Activated naive CD4-positive, alpha-beta T cell treated with anti-CD3 and anti-CD28 coated beads, Interleukin-2, amount 50 U/mL, for 24 hours (primary cell): Measurements from ENCODE around the gene MKLN1.
A peak's percentile ranks its signal among the peaks of the same experiment; 100 is the strongest.
"Not testable (repeated sequence)": the region's sequence is repeated elsewhere in the genome, so short reads cannot be mapped to it uniquely, and the experiment has no call there.

Experiments used
- H3K27ac Mint-ChIP-seq: one replicate; pipeline ENCODE4 v1.8.0; 2021; ENCODE audit warnings: mild to moderate bottlenecking, mixed read lengths
- H3K27me3 Mint-ChIP-seq: one replicate; pipeline ENCODE4 v1.8.0; 2021; ENCODE audit warnings: mixed read lengths
- H3K36me3 Mint-ChIP-seq: one replicate; pipeline ENCODE4 v1.8.0; 2021; ENCODE audit warnings: mixed read lengths
- H3K4me1 Mint-ChIP-seq: one replicate; pipeline ENCODE4 v1.8.0; 2021; ENCODE audit warnings: mixed read lengths
- H3K4me3 Mint-ChIP-seq: one replicate; pipeline ENCODE4 v1.8.0; 2021; ENCODE audit warnings: mild to moderate bottlenecking, mixed read lengths
- H3K9me3 Mint-ChIP-seq: one replicate; pipeline ENCODE4 v1.8.0; 2021; ENCODE audit warnings: mixed read lengths

MKLN1 gene

GRCh38 chr7:131329176-131329570, 1.5 kb downstream of the MKLN1 start:
- peak overlapping the region; percentile 92 for H3K4me3 Mint-ChIP-seq
- H3K27me3 Mint-ChIP-seq: no peaks in the 10 kb centered on the region
- peaks cover 69% of the 10 kb centered on the region for H3K4me1 Mint-ChIP-seq
- peak overlapping the region; percentile 76 for H3K27ac Mint-ChIP-seq
- no peaks in the 10 kb centered on the region for H3K9me3 Mint-ChIP-seq
- peaks cover 11% of the 10 kb centered on the region for H3K36me3 Mint-ChIP-seq

DNA sequence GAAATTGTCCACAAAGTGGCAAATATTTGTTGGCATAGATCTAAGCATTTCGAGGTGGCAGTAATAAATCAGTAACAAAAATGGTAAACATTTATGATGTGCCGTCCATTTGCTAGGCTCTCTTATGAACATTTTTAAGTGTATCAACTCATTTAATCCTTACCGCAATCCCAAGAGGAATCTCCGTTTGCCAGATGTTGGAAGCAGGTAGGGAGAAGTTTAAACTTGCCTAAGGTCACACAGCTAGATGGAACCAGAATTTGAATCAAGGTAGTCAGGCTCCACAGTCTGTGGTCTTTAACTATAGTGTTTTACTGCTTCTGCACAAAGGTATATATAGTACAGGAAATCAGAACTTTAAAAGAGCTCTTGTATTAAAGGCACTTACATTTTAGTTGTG, 2.6 kb downstream of the MKLN1 start:
- peaks cover 67% of the 10 kb centered on the region for H3K4me1 Mint-ChIP-seq
- H3K27me3 Mint-ChIP-seq: no peaks in the 10 kb centered on the region
- peak overlapping the region; percentile 62 for H3K27ac Mint-ChIP-seq
- peaks cover 13% of the 10 kb centered on the region for H3K36me3 Mint-ChIP-seq
- H3K4me3 Mint-ChIP-seq: peak overlapping the region; percentile 92
- H3K9me3 Mint-ChIP-seq: no peaks in the 10 kb centered on the region

DNA sequence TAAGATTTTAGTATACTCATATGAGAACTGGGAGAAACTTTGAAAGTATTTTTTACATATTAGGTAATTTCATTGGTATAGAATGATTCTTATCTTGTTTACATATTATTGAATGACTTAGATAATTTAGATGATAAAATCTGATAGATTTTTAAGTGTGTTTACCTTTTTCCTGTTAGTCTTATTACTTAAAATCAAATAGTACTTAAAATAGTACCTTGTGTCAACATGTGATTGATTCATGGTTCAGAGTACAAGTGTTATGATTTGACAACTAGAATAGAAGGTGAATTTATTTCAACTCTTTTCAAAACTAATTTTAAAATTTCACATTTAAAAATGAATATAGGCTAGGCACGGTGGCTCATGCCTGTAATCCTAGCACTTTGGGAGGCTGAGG, 4.1 kb downstream of the MKLN1 start:
- no peaks in the 10 kb centered on the region for H3K27me3 Mint-ChIP-seq
- H3K4me1 Mint-ChIP-seq: peaks cover 64% of the 10 kb centered on the region
- H3K9me3 Mint-ChIP-seq: no peaks in the 10 kb centered on the region
- peak overlapping the region; percentile 51 for H3K4me3 Mint-ChIP-seq
- H3K36me3 Mint-ChIP-seq: peaks cover 23% of the 10 kb centered on the region
- no peak overlapping the region for H3K27ac Mint-ChIP-seq

DNA sequence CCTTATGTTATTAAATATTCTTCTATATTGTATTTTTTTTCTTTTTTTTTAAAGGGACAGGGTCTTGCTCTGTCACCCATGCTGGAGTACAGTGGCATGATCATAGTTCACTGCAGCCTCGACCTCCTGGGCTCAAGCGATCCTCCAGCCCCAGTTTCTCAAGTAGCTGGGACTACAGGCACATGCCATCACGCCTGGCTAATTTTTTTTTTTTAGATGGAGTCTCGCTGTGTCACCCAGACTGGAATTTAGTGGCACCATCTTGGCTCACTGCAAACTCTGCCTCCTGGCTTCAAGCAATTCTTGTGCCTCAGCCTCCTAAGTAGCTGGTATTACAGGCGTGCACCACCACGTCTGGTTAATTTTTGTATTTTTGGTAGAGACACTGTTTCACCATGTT, 5.1 kb downstream of the MKLN1 start:
- not testable (repeated sequence) for H3K27me3 Mint-ChIP-seq, H3K9me3 Mint-ChIP-seq, H3K4me3 Mint-ChIP-seq, H3K27ac Mint-ChIP-seq
- peaks cover 68% of the 10 kb centered on the region for H3K4me1 Mint-ChIP-seq
- peaks cover 27% of the 10 kb centered on the region for H3K36me3 Mint-ChIP-seq

DNA sequence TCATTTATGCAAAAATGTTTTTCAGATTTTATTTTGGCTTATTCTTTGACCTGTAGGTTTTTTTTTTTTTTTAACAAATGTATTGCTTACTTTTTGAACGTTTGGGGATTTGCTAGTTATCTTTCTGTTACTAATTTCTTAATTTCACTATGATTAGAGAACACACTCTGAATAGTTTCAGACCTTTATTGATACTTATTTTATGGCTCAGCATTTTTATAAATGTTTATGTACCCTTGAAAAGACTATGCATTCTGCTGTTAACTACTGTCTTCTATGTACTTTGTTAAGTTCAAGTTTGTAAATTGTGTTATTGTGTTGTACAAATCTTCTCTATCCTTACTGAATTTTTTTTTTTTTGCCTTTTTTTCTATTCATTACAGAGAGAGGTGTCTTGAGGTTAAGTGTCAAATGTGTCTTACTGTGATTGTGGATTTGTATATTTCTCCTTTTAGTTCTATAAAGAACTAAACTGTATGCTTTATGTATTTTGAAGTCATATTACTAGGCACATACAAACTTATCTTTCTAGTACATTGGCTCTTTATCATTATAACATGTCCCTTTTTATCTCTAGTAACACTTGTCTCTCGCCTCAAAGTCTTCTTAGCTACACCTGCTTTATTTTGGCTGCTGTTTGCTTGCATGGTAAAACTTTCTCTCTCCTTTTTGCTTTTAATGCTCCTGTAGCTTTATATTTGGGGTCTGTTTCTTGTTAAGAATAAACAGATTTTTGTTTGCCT, 8.1 kb downstream of the MKLN1 start:
- Mint-ChIP-seq H3K4me3 (no peak overlapping the region), H3K27ac (no peak overlapping the region), H3K27me3 (no peaks in the 10 kb centered on the region), H3K9me3 (no peaks in the 10 kb centered on the region), H3K4me1 (peaks cover 71% of the 10 kb centered on the region), H3K36me3 (peaks cover 32% of the 10 kb centered on the region)

GRCh38 chr7:131336956-131337355, 9.3 kb downstream of the MKLN1 start:
- H3K36me3 Mint-ChIP-seq: peaks cover 32% of the 10 kb centered on the region
- H3K27ac Mint-ChIP-seq: peak overlapping the region; percentile 47
- H3K4me3 Mint-ChIP-seq: no peak overlapping the region
- H3K4me1 Mint-ChIP-seq: peaks cover 72% of the 10 kb centered on the region
- no peaks in the 10 kb centered on the region for H3K27me3 Mint-ChIP-seq
- no peaks in the 10 kb centered on the region for H3K9me3 Mint-ChIP-seq

GRCh38 chr7:131338173-131338572, 10.5 kb downstream of the MKLN1 start:
- peaks cover 83% of the 10 kb centered on the region for H3K4me1 Mint-ChIP-seq
- no peaks in the 10 kb centered on the region for H3K9me3 Mint-ChIP-seq
- H3K27ac Mint-ChIP-seq: no peak overlapping the region
- H3K27me3 Mint-ChIP-seq: no peaks in the 10 kb centered on the region
- H3K4me3 Mint-ChIP-seq: peak overlapping the region; percentile 20
- peaks cover 32% of the 10 kb centered on the region for H3K36me3 Mint-ChIP-seq

DNA sequence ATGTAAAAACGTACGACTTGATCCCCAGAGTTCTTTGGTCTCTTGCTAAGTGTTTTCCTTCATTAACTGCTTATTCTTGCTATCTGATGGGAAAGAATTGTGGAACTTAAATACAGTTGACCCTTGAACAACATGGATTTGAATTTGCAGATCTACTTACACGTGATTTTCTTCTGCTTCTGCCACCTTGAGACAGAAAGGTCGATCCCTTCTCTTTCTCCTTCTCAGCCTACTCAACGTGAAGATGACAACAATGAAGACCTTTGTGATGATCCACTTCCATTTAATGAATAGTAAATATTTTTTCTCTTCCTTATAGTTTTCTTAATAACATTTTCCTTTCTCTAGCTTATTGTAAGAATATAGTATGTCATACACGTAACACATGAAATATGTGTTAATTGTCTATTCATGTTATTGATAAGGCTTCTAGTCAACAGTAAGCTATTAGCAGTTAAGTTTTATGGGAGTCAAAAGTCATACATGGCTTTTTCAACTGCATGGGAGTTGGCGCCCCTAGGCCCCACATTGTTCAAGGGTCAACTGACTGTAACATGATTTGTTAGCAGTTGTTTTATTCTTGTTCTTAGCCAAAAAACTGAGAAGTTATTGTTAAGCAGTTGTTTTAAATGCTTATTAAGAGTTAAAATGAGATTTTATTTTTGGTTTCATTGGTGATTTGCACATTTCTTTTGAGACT, 11.2 kb downstream of the MKLN1 start:
- no peaks in the 10 kb centered on the region for H3K9me3 Mint-ChIP-seq
- peaks cover 29% of the 10 kb centered on the region for H3K36me3 Mint-ChIP-seq
- H3K4me3 Mint-ChIP-seq: no peak overlapping the region
- H3K27ac Mint-ChIP-seq: no peak overlapping the region
- peaks cover 82% of the 10 kb centered on the region for H3K4me1 Mint-ChIP-seq
- no peaks in the 10 kb centered on the region for H3K27me3 Mint-ChIP-seq

- H3K27me3 Mint-ChIP-seq: no peaks in the 10 kb centered on the region
- peaks cover 73% of the 10 kb centered on the region for H3K4me1 Mint-ChIP-seq
- H3K4me3 Mint-ChIP-seq: no peak overlapping the region
- no peak overlapping the region for H3K27ac Mint-ChIP-seq
- peaks cover 14% of the 10 kb centered on the region for H3K36me3 Mint-ChIP-seq
- H3K9me3 Mint-ChIP-seq: no peaks in the 10 kb centered on the region
These were observed 14.0 kb downstream of the MKLN1 start for GRCh38 chr7:131341690-131342089.

- peaks cover 10% of the 10 kb centered on the region for H3K36me3 Mint-ChIP-seq
- H3K27me3 Mint-ChIP-seq: no peaks in the 10 kb centered on the region
- H3K4me3 Mint-ChIP-seq: no peak overlapping the region
- H3K4me1 Mint-ChIP-seq: peaks cover 78% of the 10 kb centered on the region
- no peak overlapping the region for H3K27ac Mint-ChIP-seq
- H3K9me3 Mint-ChIP-seq: no peaks in the 10 kb centered on the region
These were observed 15.3 kb downstream of the MKLN1 start for GRCh38 chr7:131342864-131343442.

- Mint-ChIP-seq H3K4me3 (no peak overlapping the region), H3K9me3 (no peaks in the 10 kb centered on the region), H3K27ac (no peak overlapping the region), H3K36me3 (peaks cover 9% of the 10 kb centered on the region), H3K27me3 (no peaks in the 10 kb centered on the region), H3K4me1 (peaks cover 67% of the 10 kb centered on the region)
These were observed 19.4 kb downstream of the MKLN1 start for GRCh38 chr7:131346885-131347592.

- Mint-ChIP-seq H3K4me1 (peaks cover 74% of the 10 kb centered on the region), H3K36me3 (peaks cover 9% of the 10 kb centered on the region), H3K27ac (no peak overlapping the region), H3K27me3 (no peaks in the 10 kb centered on the region), H3K9me3 (no peaks in the 10 kb centered on the region), H3K4me3 (no peak overlapping the region)
These were observed 24.4 kb downstream of the MKLN1 start for GRCh38 chr7:131352032-131352431.

- peaks cover 77% of the 10 kb centered on the region for H3K4me1 Mint-ChIP-seq
- H3K27ac Mint-ChIP-seq: peak overlapping the region; percentile 0
- no peaks in the 10 kb centered on the region for H3K9me3 Mint-ChIP-seq
- H3K36me3 Mint-ChIP-seq: peaks cover 8% of the 10 kb centered on the region
- H3K4me3 Mint-ChIP-seq: no peak overlapping the region
- no peaks in the 10 kb centered on the region for H3K27me3 Mint-ChIP-seq
These were observed 26.7 kb downstream of the MKLN1 start for GRCh38 chr7:131354390-131354789.

DNA sequence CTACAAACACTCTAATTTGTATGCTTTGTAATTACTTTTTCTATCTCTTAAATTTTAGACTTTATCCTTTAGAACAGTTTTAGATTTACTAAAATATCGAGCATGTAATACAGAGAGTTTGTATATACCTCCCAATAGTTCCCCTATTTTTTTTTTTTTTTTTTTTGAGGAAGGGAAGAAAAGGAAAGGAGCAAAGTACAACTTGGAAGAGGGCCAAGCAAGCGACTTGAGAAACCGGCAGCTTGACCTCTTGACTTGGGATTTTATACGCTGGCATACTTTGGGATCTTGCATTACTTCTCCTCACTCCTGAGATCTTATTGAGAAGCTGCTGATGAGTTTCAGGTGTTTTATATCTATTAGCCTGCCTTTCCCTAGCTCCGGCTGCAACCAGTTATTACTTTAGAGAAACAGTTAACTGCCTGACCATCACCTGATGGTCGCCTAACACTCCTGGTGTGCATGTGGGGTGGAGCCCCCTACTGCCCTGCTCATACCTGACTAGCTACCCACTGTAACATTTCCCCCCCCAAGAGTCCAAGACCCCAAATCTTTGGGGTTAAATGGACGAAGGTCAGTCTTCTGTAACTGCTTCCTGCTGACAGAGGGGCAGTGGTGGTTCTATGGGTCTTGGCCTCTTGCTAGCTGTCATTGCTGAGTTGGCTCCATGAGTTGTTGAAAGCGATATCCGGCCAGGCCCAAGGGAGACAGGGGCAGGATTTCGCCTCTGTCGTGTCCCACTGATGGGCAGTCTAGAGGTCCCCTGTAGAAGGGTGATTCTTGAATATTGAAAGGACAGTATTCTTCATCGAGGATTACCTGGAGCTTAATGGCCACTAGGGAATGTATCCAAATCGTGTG, 28.5 kb downstream of the MKLN1 start:
- Mint-ChIP-seq H3K36me3 (peaks cover 2% of the 10 kb centered on the region), H3K27ac (no peak overlapping the region), H3K27me3 (no peaks in the 10 kb centered on the region), H3K9me3 (no peaks in the 10 kb centered on the region), H3K4me1 (peaks cover 85% of the 10 kb centered on the region), H3K4me3 (no peak overlapping the region)

GRCh38 chr7:131357282-131357880, 29.7 kb downstream of the MKLN1 start:
- Mint-ChIP-seq H3K27me3 (no peaks in the 10 kb centered on the region), H3K27ac (no peak overlapping the region), H3K9me3 (no peaks in the 10 kb centered on the region), H3K4me1 (peaks cover 91% of the 10 kb centered on the region), H3K4me3 (peak overlapping the region; percentile 43), H3K36me3 (no peaks in the 10 kb centered on the region)
